NT2/D1 (cell line): ENCODE data around the gene MED15.

Source experiments
- SUZ12 ChIP-seq: IDR thresholded peaks from 2 replicates; pipeline ENCODE4 v1.6.1; 2011; ENCODE audit not compliant: insufficient read length, insufficient read depth; ENCODE audit errors: extremely low read depth
- YY1 ChIP-seq: IDR thresholded peaks from 2 replicates; pipeline ENCODE4 v1.6.1; 2011; ENCODE audit not compliant: insufficient read length, insufficient read depth
- ZNF274 ChIP-seq: IDR thresholded peaks from 2 replicates; pipeline ENCODE4 v1.6.1; 2011; ENCODE audit warnings: mild to moderate bottlenecking, low read depth, low read length

DNA sequence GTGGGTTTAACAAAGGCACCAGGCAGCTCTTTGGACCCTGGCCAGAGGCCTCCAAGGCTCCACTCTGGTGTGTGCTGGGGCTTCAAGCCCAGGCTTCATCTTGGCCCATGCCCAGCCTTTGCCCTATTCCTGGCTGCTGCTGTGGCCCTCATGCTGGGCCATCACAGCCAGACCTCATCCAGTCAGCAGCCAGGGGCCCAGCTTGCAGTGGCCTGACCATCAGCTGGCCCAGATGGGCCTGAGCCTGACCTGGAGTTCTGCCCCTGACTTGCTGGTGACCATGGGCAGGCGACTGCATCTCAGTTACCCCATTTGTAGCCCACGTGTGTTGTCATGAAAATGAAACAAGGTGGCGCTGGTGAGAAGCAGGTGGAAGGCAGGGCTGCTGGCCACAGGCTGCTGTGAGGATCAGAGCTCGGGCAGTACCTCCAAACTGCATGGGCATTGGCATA, 76.1 kb downstream of the MED15 start:
- no peak for TF ChIP-seq ZNF274
- no peak for TF ChIP-seq SUZ12
- TF ChIP-seq YY1, result no peak
